HG03354 (cell line): Measurements from ENCODE around the gene KSR1.

Experiments used
- ATAC-seq: cut with Tn5 transposase; IDR thresholded peaks from one replicate; pipeline ENCODE4 v1.9.1; 2021; ENCODE audit warnings: mild to moderate bottlenecking; ENCODE audit not compliant: unreplicated experiment, poor library complexity, severe bottlenecking

Gene KSR1

DNA sequence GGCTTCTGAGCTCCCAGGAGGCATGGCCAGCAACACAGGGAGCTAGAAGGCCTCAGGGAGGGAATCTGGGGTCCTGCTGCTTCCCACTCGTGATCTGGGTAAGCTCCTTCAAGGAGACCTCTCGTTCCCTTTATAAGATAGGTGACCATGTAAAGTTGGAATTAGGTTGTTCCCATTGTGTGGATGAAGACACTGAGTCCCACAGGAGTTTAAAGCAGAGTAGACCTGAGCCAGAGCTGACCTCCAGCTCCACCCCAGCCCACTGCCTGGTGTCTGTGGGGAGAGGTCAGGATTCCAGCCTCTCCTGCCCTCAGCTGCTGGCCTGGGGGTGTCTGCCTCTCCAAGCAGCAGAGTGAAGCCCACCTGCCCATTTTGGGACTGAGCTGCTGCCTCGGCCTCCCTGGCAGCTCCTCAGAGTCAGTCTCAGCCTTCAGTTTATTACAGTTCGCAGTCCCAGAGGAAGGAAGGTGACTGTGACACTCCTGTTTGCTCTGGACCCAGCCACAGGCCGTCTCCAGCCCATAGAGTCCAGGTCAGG lies 141.6 kb downstream of the KSR1 start:
- no peak for ATAC-seq

DNA sequence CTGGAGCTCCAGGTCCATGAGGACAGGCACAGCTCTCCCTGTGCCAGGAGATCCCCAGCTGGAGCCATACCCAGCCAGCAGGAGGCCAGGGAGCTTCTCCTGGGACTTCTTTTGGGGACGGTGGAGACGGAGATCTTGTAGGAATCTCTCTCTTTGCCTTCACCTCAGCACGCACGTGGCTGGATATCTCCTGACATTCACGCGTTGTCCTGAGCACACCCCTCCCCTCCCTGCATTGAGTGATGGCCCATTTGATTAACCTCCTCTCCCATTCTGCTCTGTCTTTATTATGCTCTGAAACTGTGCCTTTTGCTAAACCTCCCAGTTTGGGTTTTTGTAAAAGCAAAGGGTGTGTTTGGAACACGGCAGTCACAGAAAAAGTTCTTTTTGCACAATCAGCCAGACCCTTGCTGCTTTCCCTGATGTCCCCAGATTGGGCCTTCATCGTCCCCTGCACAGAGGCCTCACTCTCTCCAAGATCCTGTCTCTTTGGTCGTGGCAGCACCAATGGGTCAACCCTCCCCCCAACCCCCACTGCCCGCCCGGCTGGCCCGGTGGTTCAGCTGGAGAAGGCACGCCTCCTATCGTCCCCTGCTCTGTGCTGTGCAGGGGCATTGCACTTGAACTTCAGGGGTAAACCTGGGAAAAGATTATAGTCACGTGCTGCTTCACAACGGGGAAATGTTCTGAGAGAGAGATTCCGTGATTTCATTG lies 142.2 kb downstream of the KSR1 start:
- no peak for ATAC-seq

DNA sequence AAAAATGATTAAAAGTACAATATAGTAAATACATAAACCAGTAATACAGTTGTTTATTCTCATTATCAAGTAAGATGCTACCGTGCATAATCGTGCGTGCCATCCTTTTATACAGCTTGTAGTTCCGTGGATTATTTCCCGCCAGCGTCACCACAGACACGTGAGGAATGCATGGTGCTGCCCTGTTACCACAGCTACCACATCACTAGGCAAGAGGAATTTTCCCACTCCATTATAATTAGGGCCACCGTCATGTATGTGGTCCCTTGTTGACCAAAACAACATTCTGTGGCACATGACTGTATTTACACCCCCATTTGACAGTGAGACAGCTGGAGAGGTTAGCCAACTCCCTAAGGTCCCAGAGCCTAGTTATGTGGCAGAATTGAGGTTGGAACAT lies 144.2 kb downstream of the KSR1 start:
- no peak for ATAC-seq

DNA sequence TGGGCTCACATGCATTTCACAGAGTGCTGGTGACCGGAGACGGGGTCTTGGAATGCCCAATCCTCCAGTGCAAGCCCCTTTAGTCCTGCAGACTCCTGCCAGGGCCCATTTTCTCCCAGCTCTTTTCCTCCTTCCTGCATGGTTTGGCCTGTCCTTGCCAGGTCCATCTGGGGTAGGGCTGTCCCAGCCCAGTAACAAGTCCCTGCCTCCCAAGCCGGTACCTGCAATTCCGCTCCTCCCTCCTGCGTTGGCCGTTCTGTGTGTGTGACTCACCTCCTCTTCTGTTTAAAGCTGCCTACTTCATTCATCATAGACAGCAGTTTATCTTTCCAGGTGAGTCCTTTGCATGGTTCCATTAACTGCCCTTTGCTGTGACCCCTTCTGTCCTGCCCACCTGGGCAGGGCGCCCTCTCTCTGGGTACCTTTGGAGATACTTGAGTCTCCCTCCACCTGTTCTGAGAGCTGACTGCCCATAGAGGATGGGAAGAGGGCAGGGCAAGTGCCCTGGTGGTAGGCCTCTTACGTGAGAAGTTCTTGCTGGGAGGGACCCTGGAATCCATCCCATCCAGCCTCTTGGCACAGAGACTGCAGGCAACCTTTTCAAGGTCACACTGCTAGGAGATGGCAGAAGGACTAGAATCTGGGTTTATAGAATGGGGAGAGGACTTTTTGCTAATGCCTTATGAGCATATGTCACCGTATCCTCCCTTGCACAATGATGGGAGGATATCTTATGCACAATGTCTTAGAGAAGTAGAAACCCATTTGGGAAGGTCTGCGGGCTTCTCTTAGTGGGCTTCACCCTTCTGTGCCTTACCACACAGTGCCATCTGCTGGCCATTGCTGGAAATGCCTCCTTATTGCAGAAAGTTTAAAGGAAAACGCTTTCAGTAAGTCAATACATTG lies 145.1 kb downstream of the KSR1 start:
- ATAC-seq: no peak

DNA sequence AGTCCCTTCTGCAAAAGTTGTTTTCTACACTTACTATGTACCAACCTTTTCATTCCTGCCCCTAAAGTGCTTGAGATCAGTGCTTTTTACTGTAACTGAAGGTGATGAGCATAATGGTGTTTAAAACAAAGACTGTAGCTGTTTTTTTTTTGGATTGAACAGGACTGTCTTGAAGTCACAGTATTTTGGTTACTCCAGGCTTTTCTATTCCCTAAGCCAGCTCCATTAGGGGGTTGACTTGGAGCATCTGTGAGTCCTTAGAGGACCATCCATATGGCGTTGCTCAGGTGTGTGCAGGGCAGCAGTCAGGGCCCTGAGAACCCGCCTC lies 145.7 kb downstream of the KSR1 start:
- ATAC-seq: no peak

DNA sequence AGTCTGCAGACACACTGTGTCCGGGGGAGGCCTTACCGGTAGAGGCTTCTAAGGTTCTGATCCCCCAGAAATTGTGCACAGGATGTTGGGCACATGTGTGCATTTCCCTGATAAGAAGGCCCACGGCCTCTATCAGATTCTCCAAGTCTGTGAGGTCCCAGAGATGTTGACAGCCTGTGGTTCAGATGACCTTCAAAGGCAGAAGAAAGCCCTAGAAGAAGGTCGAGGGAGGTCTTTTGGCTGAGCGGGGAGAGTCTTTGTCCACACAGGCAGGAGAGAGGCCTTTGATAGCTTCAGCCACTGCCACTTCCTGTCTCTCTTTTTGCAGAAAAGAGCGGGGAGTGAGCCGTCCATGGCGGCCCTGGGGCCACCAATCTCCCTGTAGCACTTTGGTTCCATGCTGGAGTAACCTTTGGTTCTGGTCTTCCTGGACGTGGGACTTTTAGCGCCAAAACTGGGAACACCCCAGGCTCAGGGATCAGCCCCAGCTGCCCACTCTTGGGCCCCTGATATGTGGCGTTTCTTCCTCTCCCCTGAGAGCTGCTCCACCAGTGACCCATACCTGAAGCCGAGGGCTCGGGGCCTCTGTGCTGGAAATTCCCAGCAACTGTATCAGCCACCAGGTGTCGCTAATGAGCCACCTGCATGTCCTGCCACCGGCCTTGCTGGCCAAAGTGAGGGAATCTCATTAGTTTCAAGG lies 146.6 kb downstream of the KSR1 start:
- no peak for ATAC-seq

DNA sequence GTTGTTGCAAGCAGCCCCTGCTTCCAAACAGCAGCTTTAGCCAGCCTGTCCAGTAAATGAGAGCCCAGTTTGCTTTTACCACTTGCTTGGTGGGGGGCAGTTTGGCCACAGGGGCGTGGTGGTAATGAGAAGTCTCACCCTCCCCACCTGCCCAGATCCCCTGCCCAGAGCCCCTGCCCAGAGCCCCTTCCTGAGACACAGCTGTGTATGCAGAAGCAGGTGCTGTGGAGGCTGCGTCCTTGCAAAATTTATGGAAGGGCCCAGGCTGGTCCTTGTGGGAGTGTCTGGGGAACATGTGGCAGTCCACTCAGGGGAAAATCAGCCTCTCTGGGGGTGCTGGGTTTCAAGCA lies 147.1 kb downstream of the KSR1 start:
- ATAC-seq: no peak

DNA sequence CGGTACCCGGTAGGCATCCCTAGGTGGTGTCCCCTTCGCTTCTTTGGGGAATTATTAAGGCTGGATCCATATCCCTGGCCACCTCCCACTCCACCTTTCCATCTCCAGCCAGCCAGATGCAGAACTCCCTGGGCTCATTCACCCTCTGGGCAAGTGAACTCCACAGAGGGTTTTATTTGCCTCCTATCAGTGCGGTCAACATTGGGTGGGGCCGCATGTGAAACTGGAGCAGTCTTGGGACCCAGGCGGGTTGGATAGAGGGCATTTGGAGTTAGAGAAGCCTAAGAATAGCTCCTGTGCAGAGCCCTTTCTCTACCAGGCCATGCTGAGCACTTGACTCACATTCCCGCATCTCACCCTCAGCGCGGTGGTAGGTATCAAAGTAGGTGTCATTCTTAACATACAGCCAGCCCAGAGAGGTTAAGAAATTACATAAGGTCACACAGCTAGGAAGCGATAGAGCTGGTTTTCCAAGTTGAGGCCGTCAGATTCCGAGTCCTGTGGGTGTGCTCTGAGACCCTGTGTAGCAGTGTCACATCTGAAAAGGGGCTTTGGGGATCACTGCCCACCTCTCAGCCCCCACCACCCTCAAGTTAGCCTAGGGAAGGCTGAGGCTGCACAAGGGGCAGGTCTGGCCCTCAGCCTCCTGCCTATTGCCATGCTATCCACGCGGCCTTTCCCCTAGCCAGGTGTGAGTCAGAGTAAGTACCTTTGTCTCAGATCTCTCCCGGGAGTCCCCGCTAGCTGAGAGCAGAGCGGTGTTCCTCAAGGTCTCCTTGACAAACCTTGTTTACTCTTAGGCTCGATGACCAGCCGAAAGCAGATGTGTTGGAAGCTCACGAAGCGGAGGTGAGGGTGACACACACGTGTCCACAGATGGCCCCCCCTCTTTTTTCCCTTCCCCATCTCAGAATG lies 147.9 kb downstream of the KSR1 start:
- ATAC-seq: no peak

DNA sequence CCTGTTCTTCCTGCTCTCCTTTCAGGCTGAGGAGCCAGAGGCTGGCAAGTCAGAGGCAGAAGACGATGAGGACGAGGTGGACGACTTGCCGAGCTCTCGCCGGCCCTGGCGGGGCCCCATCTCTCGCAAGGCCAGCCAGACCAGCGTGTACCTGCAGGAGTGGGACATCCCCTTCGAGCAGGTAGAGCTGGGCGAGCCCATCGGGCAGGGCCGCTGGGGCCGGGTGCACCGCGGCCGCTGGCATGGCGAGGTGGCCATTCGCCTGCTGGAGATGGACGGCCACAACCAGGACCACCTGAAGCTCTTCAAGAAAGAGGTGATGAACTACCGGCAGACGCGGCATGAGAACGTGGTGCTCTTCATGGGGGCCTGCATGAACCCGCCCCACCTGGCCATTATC lies 149.2 kb downstream of the KSR1 start:
- ATAC-seq: no peak

DNA sequence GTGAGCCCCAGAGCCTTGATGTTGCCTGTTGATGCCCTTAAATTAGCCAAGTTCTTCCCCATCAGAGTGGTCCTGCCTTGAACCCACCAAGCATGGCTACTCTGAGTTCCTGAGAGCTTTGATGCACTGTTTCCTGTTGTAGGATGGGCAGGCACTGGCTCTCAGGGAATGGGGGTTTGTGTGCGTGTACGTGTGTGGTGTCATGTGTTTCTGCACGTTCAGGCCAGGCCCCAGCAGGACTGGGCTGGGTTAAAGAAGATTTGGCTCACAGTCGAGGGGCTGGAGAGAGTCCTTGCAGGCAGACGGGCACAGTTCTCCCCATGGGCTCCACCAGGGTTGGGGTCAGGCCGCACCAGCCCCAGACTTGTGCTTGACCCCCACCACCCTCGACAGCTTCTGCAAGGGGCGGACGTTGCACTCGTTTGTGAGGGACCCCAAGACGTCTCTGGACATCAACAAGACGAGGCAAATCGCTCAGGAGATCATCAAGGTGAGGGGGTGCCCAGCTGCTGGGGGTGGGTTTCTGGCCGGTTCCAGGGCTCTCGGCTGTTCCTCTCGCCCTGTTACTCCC lies 151.4 kb downstream of the KSR1 start:
- ATAC-seq: no peak

DNA sequence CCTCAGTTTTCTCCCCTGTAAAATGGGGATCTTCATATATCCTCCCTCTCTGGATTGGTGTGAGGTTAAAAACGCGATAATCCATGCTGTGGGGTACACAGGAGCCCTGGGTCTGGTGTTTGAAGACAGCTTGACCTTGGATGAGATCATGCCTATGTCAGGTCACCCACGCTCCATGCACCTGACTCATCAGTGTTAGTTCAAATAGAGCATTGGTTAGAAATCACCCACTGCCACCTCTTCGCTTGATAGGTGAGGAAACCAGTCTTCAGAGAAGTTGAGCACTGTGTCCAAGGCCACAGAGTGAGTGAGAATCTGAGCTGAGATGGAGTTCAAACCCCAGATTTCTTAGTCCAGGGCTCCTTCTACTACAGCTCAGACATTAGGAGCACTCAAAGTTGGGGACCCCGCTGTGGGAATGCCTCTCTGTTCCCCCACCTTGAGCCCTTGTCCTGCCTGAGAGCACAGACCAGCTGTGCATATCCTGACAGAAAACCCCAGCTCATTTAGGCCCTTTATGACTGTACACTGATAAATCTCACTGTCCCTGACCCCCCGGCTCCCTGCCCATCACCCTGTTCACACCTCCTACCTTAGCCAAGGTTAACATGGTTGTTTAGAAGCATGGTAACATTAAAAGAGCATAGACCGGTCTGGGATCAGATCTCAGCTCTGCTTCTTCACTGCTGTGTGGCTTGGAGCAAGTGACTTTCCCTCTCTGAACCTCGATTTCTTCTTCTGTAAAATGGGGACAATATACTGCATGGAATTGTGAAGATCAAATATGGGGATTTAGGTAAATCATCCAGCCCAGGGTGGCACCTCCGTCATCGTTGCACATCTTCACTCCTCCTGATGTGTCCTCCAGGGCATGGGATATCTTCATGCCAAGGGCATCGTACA lies 152.3 kb downstream of the KSR1 start:
- no peak for ATAC-seq

DNA sequence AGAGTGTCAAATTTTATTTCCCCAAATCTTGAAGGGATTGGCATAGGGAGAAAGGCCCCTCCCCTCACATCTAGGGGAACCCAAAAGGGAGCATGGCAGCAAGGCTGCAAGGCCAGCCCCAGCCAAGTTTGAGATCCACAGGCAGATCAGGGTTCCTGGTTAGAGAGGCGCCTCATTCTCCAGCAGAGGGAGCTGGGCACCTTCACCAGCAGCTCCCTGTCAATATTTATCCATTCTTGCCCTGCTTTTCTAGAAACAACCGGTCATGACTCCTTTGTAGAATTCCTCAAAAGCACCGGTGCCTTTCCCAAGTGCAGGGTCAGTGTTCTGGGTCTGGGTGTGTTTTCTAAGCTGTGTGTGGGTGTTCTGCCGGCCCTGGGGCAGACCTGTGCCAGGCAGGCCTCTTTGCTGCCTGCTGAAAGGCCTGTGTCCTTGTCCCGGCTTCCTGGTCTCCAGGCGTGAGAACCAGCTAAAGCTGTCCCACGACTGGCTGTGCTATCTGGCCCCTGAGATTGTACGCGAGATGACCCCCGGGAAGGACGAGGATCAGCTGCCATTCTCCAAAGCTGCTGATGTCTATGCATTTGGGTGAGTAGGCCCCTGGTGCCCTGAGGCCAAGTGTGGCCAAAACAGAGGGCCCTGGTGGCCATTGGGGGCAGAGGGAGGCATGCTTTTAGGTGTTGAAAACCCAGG lies 153.5 kb downstream of the KSR1 start:
- no peak for ATAC-seq

DNA sequence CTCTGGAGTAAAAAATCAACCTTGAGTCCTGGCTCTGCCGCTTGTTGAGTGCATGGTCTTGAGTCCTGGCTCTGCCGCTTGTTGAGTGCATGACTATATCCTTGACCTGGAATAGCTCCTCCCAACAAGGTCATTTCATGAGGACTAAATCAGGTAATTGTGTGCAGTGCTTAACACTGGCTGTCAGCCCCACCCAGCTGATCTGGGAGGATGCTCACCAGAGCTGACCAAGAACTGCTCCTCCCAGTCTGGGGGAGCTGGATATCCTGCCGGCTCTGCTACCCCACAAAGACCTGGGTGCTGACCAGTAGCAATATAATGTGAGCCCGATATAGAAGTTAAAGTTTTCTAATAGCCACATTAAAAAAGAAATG lies 154.0 kb downstream of the KSR1 start:
- no peak for ATAC-seq

DNA sequence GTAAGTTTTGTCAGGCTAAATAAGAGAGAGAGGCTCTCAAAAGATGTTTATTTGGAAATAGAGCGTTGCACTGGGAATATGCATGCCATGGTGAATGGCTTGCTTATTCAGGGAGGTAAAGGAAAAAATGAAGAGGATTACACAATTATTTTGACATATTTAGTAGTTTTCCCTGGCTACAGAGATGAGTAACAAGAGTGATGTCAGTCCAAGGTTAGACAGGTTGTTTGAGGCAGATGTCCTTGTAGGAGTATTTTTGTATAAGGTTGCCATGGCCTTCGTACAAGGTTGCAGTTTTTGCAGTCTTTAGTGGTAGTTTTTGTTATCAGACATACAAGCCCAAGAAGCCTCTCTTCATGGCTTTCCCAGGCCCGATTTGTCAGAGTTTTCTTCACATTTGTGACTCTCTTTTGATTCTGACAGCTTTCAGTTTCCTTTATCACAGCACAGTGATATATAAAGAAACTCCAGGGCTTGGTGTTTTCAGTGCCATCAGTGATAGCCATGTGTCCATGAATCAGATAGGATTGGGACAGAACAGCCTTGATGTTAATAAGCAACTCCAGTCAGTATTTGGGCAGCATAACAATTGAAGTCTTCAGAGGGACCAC lies 156.0 kb downstream of the KSR1 start:
- ATAC-seq: no peak

DNA sequence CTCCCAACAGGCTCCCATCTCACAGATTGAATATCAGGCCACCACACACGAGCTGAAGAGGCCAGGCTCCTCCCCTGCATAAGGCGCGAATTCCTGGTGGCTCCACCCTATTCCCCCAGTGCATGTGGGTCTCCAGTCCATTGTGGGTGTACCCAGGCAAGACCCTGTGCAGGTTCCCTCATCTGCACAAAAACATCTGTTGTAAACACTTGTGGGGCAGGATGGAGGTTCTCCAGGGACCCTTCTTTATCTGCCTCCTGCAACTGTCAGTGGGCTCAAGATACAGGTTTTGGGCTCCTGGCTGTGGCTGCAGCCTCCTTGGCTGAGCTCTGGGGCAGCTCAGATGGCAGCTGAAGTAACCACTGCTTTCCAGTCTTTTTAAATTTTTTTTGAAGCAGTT lies 157.2 kb downstream of the KSR1 start:
- ATAC-seq: no peak

DNA sequence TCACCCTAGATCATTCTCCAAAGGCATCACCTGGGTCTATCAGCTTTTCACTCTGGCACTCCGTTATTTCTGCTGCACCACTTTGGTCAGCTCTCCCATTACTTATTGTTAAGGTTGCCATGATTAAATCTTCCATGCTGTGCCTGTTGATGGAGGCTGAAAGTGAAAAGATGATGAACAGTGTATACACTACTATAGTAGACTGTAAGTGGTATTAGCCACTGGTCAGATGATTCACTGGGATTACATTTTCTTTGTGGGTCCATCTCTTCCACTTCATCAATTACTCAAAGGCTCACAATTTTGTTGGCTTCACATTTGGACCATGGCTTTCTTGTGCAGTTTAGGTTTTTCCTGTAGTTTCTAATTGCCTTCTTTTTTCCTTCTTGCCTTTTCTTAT lies 158.9 kb downstream of the KSR1 start:
- ATAC-seq: no peak

DNA sequence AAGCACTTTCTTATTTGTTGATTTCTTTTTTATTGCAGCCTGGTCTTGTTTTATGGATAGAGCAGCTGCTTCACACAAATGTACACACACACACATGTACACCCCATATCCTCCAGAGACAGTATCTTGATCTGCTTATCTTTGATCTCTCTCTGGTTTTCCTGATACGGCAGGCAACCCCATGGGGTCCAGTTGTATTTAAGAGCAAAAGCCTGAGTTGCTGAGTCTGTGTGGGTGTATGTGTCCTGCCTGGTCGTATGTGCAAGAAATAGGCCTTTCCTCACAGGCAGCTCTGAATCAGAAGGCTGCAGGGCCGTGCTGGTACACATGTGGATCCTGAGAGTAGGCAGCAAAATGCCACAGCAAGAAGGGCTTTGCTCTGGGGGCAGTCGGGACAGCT lies 160.2 kb downstream of the KSR1 start:
- ATAC-seq: no peak
